ENCODE results near the gene RHBDL1. TPM values are rescaled to one million over a fixed set of nuclear protein-coding genes. Genes with fewer than 3 reads are reported as not detected.

RHBDL1 gene
- total and polyA plus RNA-seq, 9 of the 15 experiments (the other 6 are each of a cell fraction or from before 2014, with no cell fraction given) = 0.03 to 5.6 (median 1.3) TPM; not detected in 1

- TF ChIP-seq, protein P1, sequence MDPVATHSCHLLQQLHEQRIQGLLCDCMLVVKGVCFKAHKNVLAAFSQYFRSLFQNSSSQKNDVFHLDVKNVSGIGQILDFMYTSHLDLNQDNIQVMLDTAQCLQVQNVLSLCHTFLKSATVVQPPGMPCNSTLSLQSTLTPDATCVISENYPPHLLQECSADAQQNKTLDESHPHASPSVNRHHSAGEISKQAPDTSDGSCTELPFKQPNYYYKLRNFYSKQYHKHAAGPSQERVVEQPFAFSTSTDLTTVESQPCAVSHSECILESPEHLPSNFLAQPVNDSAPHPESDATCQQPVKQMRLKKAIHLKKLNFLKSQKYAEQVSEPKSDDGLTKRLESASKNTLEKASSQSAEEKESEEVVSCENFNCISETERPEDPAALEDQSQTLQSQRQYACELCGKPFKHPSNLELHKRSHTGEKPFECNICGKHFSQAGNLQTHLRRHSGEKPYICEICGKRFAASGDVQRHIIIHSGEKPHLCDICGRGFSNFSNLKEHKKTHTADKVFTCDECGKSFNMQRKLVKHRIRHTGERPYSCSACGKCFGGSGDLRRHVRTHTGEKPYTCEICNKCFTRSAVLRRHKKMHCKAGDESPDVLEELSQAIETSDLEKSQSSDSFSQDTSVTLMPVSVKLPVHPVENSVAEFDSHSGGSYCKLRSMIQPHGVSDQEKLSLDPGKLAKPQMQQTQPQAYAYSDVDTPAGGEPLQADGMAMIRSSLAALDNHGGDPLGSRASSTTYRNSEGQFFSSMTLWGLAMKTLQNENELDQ (CRISPR knock-in tag; IDR thresholded peaks at IDR 0.05; ENCODE audit: borderline replicate concordance) = no peak
- TF ChIP-seq KAT7 (CRISPR knock-in tag; IDR thresholded peaks at IDR 0.05; ENCODE audit: borderline replicate concordance) (no peak), NCOA1 (IDR thresholded peaks at IDR 0.05; ENCODE audit: low read depth) (no peak), RBFOX2 (IDR thresholded peaks at IDR 0.05; ENCODE audit: low read depth, low read length) (peak; percentile 74), ZSCAN32 (CRISPR knock-in tag; IDR thresholded peaks at IDR 0.05) (no peak), ZNF717 (CRISPR knock-in tag; IDR thresholded peaks at IDR 0.05) (no peak), MAZ (CRISPR knock-in tag; conservative IDR thresholded peaks at IDR 0.05 in 1 of 2, IDR thresholded peaks at IDR 0.05 in 1 of 2) (peak; percentile 74 to 77; a peak in 3 of 4 replicates), ZNF384 (IDR thresholded peaks at IDR 0.05; ENCODE audit: low read depth, low read length) (no peak), TARDBP (IDR thresholded peaks at IDR 0.05) (peak; percentile 45; the same call in 1 of the 2 replicates), STAT6 (CRISPR knock-in tag; IDR thresholded peaks at IDR 0.05) (peak; percentile 79; the same call in 1 of the 2 replicates), ZNF217 (CRISPR knock-in tag; IDR thresholded peaks at IDR 0.05) (no peak), TEAD1 (CRISPR knock-in tag; IDR thresholded peaks at IDR 0.05) (peak in 1 of 2 experiments; percentile 91; a peak in 2 of 4 replicates), TSC22D4 (tag; IDR thresholded peaks at IDR 0.05) (no peak), TSHZ1 (CRISPR knock-in tag; IDR thresholded peaks at IDR 0.05) (no peak), MTA1 (IDR thresholded peaks at IDR 0.05; ENCODE audit: borderline replicate concordance) (0 out of 2 replicates have a peak, but pooled peaks have one; percentile 17)
- TF ChIP-seq, protein P2, sequence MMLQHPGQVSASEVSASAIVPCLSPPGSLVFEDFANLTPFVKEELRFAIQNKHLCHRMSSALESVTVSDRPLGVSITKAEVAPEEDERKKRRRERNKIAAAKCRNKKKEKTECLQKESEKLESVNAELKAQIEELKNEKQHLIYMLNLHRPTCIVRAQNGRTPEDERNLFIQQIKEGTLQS (IDR thresholded peaks at IDR 0.05) = no peak
- TF ChIP-seq, protein P2 (CRISPR knock-in tag; conservative IDR thresholded peaks at IDR 0.05) = no peak
Observed at GRCh38 chr16:695355-696089, 20.1 kb downstream of the RHBDL1 start (continued).

Measured in K562 (cell line).